Heart left ventricle (tissue), 16 donors: Measurements from ENCODE around the gene QSOX1. TPM values are rescaled to one million over a fixed set of nuclear protein-coding genes. Genes with fewer than 3 reads are reported as not detected.

Source experiments
- ATAC-seq, 4 donors: fragments of 200-7000 bp; cut with Tn5 transposase; one replicate each; pipeline ENCODE4 v1.9.1; 2020 to 2022; ENCODE audit warnings: moderate library complexity in 4 of 4, mild to moderate bottlenecking in 3 of 4, moderate number of reproducible peaks in 1 of 4
- DNase-seq, 5 donors: peaks; one replicate each; pipeline ENCODE4 v3.0.0-alpha.2; 2020
- H3K27ac ChIP-seq, 12 donors: fragments of 200-600 bp; sonication (generic) in 4 of 12; one replicate each; pipeline versions ENCODE4 v1.5.0 to v1.8.0; 2016 to 2022; ENCODE audit warnings: mild to moderate bottlenecking in 2 of 12
- H3K27me3 ChIP-seq, 9 donors: fragments of 200-600 bp; sonication (generic) in 2 of 9; one replicate each; pipeline versions ENCODE4 v1.5.1 to v1.8.0; 2016 to 2022; ENCODE audit warnings: mild to moderate bottlenecking in 3 of 9
- H3K36me3 ChIP-seq, 9 donors: fragments of 200-600 bp; sonication (generic) in 2 of 9; one replicate each; pipeline versions ENCODE4 v1.5.0 to v1.8.0; 2018 to 2022; ENCODE audit warnings: mild to moderate bottlenecking in 2 of 9
- H3K4me1 ChIP-seq, 12 donors: fragments of 200-600 bp; sonication (generic) in 4 of 12; one replicate each; pipeline versions ENCODE4 v1.5.0 to v1.8.0; 2016 to 2022; ENCODE audit warnings: mild to moderate bottlenecking in 3 of 12
- H3K4me3 ChIP-seq, 12 donors: fragments of 200-600 bp; sonication (generic) in 4 of 12; one replicate each; pipeline versions ENCODE4 v1.5.0 to v1.8.0; 2017 to 2022; ENCODE audit warnings: mild to moderate bottlenecking in 9 of 12, moderate library complexity in 4 of 12
- H3K9me3 ChIP-seq, 12 donors: fragments of 200-600 bp; sonication (generic) in 4 of 12; one replicate each; pipeline versions ENCODE4 v1.5.0 to v1.8.0; 2016 to 2022; ENCODE audit warnings: mild to moderate bottlenecking in 1 of 12
- POLR2A ChIP-seq, 2 donors: fragments of 450-650 bp; IDR thresholded peaks; one replicate each; pipeline ENCODE4 v1.6.1; 2017; ENCODE audit warnings: antibody characterized with exemption in 2 of 2, mild to moderate bottlenecking in 2 of 2, moderate library complexity in 2 of 2
- WGBS, 4 donors: extraction: QIAGEN DNeasy Blood & Tissue Kit in 2 of 4; methylation state at CpG; one replicate each; pipeline versions ENCODE4 v1.1.5 to v1.1.7; 2013 to 2018; 5-methylcytosine and 5-hydroxymethylcytosine counted together
- intact Hi-C, 10 donors: fragments of 100-400 bp; cut with DNase I; formaldehyde crosslinking; loops; one replicate each; pipeline versions ENCODE4 v1.11.1 to v1.14.2; 2022
- polyA plus RNA-seq, 2 donors: library from polyadenylated mRNA; stranded (reverse); fragments of 200-250 nt; gene quantifications; one replicate each; pipeline ENCODE4 v1.2.3, GENCODE V29; 2013
- total RNA-seq, 9 donors: library from RNA; depleted of rRNA in 2 of 9; stranded (reverse); fragments of >200 nt in 2 of 9; fragmentation: NEBNext Ultra II Directional in 3 of 9; extraction: Animal tissue kit (Norgen Biotek cat#: 25700) in 3 of 9; gene quantifications; one replicate each; pipeline versions ENCODE4 v1.1.0 to v1.2.4, GENCODE V29; 2016 to 2023
- TF ChIP-seq, protein P1 (sequence below), 12 donors: fragments of 200-600 bp; sonication (generic) in 4 of 12; IDR thresholded peaks; one replicate each; pipeline versions ENCODE4 v1.5.0 to v1.8.0; 2018 to 2022; ENCODE audit warnings: antibody characterized with exemption in 12 of 12, mild to moderate bottlenecking in 5 of 12
- donor health status: ischemic (EF 13 %, LVEDD 7.1; RV severe dilation, severe dysfunction).
- donor health status: healthy with polysubstance abuse.
- donor health status: DM: no; HTN: yes; CAD: no.
- donor health status: DM: no; HTN: no; CAD: no.
- donor health status: ischemic (EF 25% LVEDD 6.9; RV normal size, moderate dysfunction).
- donor health status: ischemic (EF 25% LVEDD 5.7; RV mildly dilated, moderate dysfunction).
- donor health status: healthy.
- donor health status: DM: yes; HTN: yes; CAD: no.
- donor health status: ischemic (EF 35%, LVEDD 5.7; RV mildly dilated, moderate dysfunction).
- donor health status: nonischemic (EF 11% LVEDD 7.7; RV severe dilation, severe dysfunction).
- donor health status: DM: yes; HTN: yes; CAD: no.
- donor health status: PGD.
- donor health status: ischemic (EF 29% LVEDD 5.4; RV normal size, mild dysfunction).
- donor health status: nonischemic (EF 23%, LVEDD 6.1; RV moderate dilation, normal function).

The QSOX1 gene
- total and polyA plus RNA-seq, 11 donors, result 62.3 to 250 (median 122) TPM

DNA sequence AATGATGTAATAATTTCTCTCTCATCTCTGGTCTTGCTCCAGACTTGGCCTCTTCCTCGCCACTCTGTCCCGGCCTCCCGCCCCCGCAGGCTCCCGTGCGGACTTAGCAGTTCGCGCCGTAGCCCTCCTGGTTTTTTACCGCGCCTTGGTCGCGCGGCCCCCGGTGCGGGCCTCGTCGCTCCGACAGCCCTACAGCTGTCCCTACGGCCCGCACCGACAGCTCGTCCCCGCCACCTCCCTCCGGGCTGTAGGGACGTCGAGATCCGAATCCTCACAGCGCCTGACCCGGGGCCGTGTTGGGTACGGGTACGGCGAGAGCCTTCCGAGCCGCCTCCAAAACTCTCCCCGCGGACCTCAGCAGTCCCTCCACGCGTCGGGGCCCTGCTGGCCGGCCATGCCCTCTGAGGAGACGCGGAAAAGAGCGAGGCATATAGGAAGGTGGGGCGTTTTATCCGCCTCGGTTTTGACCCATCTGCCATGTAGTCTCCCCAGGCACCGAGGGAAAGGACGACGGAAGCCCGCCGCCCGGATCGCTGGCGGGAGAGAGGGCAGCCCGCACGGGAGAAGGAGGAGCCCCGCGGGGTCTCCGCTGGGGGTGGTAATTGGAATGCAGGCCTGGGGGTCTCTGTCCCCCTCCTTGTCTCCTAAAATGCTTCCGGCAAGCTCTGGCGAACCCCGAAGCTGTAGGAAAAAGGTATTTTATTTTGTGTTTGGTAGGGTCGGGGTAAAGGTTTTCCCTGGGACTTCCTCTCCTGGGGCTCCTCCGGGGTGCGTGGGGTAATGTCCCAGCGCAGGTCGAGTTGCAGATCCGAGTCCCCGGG is 78.7 kb downstream of the QSOX1 start:
- ATAC-seq (no peak), DNase-seq (no peak)
- peak overlapping the region in 1 of 12 donors; percentile 4 for H3K4me3 ChIP-seq
- no peaks in the 10 kb centered on the region for H3K36me3 ChIP-seq
- H3K4me1 ChIP-seq, result peaks cover 5 to 62% (median 44%) of the 10 kb centered on the region in 12 donors
- no peaks in the 10 kb centered on the region for H3K9me3 ChIP-seq
- H3K27ac ChIP-seq, result no peak overlapping the region
- H3K27me3 ChIP-seq, result peaks cover 79 to 100% (median 98%) of the 10 kb centered on the region in 9 donors
- TF ChIP-seq, protein P1, sequence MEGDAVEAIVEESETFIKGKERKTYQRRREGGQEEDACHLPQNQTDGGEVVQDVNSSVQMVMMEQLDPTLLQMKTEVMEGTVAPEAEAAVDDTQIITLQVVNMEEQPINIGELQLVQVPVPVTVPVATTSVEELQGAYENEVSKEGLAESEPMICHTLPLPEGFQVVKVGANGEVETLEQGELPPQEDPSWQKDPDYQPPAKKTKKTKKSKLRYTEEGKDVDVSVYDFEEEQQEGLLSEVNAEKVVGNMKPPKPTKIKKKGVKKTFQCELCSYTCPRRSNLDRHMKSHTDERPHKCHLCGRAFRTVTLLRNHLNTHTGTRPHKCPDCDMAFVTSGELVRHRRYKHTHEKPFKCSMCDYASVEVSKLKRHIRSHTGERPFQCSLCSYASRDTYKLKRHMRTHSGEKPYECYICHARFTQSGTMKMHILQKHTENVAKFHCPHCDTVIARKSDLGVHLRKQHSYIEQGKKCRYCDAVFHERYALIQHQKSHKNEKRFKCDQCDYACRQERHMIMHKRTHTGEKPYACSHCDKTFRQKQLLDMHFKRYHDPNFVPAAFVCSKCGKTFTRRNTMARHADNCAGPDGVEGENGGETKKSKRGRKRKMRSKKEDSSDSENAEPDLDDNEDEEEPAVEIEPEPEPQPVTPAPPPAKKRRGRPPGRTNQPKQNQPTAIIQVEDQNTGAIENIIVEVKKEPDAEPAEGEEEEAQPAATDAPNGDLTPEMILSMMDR (IDR thresholded peaks at IDR 0.05), result no peak
- no peak for TF ChIP-seq POLR2A (IDR thresholded peaks at IDR 0.05)
- 2 to 4% (median 3%) methylated on average over 66 to 71 of the region's 71 CpGs for WGBS, 4 donors
- intact Hi-C loops, result no loop called here

DNA sequence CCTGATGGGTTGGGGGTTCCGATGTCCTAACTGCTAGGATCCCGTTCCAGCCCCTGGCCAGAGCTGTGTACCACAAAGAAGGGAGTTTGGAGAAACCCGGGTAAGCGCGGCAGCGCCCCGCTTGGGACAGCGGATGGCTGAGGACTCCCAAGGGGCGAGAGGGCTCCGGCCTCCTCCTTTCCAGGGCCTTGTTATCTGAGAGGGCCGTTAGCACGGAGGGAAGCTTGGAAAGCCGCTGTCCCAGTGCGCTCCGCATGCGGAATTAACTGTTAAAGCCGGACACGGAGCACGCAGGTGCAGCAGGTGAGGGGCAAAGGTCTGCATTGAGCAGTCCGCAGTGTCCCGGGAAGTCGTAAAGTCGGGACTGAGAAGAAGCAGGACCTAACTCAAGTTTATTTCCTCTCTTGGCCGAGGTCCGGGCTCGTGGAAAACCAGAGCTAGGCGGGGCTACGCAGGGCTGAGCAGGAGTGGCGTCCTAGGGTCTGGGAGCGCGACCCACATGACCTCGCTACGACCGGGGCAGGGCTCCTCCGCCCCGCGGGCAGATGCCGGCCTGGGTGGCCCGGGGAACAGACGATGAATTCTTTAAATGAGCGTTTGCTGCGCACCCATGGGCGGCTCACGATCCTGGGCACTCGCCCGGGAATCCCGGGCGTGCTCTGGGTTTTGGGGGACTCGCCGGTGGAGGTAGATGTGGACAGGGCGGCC is 79.9 kb downstream of the QSOX1 start:
- WGBS, 4 donors, result 2 to 3% (median 2%) methylated on average over 31 to 51 of the region's 51 CpGs
- ATAC-seq (no peak), DNase-seq (no peak)
- H3K9me3 ChIP-seq, result no peaks in the 10 kb centered on the region
- TF ChIP-seq, protein P1 (IDR thresholded peaks at IDR 0.05), result no peak
- TF ChIP-seq POLR2A (IDR thresholded peaks at IDR 0.05), result no peak
- intact Hi-C loops, result no loop called here
- peak overlapping the region in 9 of 12 donors; percentile 0 to 34 (median 19) for H3K4me3 ChIP-seq
- peaks cover 71 to 100% (median 98%) of the 10 kb centered on the region in 9 donors for H3K27me3 ChIP-seq
- H3K4me1 ChIP-seq, result peaks cover 5 to 53% (median 40%) of the 10 kb centered on the region in 12 donors
- H3K36me3 ChIP-seq, result no peaks in the 10 kb centered on the region
- no peak overlapping the region for H3K27ac ChIP-seq

DNA sequence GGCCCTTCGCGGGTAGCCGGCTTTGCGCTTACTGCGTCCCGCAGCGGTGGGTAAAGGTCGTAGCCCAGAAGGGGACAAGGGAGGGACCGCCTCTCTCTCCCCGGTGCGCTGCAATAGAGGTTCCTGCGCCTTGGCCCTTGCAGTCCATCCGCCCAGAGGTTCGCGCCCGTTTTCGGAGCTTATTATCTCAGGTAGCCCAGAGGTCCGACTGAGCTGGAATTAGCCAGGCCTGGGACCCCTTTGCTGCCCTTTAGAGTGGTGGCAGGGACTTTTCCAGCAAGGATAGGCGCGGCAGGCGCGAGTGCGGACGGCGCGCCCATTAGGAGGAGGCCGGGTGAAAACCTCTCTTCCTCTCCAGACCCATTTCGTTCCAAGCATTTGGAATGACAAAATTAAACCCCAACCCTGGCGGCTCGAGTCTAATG is 80.4 kb downstream of the QSOX1 start:
- no peak for ATAC-seq
- no peak for DNase-seq
- peaks cover 5 to 52% (median 39%) of the 10 kb centered on the region in 12 donors for H3K4me1 ChIP-seq

More for the DNA sequence above, 80.4 kb downstream of the QSOX1 start:
- H3K4me3 ChIP-seq, result peak overlapping the region in 8 of 12 donors; percentile 0 to 34 (median 20)
- WGBS, 4 donors, result 0 to 3% (median 2%) methylated on average over 4 to 30 of the region's 30 CpGs
- peaks cover 70 to 100% (median 99%) of the 10 kb centered on the region in 9 donors for H3K27me3 ChIP-seq
- TF ChIP-seq, protein P1 (IDR thresholded peaks at IDR 0.05), result no peak
- TF ChIP-seq POLR2A (IDR thresholded peaks at IDR 0.05), result no peak
- no peak overlapping the region for H3K27ac ChIP-seq
- H3K36me3 ChIP-seq, result no peaks in the 10 kb centered on the region
- no peaks in the 10 kb centered on the region for H3K9me3 ChIP-seq
- intact Hi-C loops, result no loop called here
